ENCODE results near the gene C2CD4C. TPM values are rescaled to one million over a fixed set of nuclear protein-coding genes. Genes with fewer than 3 reads are reported as not detected.

C2CD4C gene
- total and polyA plus RNA-seq, 10 donors = 0.23 to 2.1 (median 0.77) TPM; not detected in 1

DNA sequence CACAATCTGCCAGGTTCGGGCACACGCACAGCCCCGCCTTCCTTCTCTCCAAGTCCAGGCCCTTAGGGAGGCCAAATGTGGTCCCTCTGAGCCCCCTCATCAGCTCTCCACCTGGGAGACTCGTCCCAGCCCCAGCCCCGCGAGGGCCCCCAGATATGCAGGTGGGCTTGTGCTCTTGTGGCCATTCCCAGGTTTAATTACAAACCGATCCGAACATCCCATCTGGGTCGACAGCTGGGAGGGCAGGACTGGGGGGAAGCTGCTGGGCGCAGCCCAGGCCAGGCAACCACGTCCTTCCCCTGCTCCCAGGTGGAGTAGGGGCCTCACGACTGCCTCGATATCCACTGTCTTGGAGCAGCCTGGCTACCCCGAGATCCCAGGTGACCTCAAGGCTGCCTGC, 7.5 kb upstream of the C2CD4C start:
- DNase-seq = peak; percentile 31
- TF ChIP-seq POLR2AphosphoS5 (IDR thresholded peaks at IDR 0.05) = no peak
- Histone ChIP-seq H3K4me3 (no peak overlapping the region), H3K9me3 (no peaks in the 10 kb centered on the region), H3K27me3 (replicated peaks in 1 of 7) (peaks cover 0 to 38% (median 7%) of the 10 kb centered on the region in 7 donors), H3K36me3 (peaks cover 0 to 18% (median 0%) of the 10 kb centered on the region in 6 donors), H3K4me1 (peaks cover 0 to 19% (median 5%) of the 10 kb centered on the region in 6 donors), H3K27ac (no peak overlapping the region)
- intact Hi-C loops (cut with DNase I; ENCODE audit: low total_unique reads) = no loop called here
- WGBS, 5 donors = 79 to 88% (median 87%) methylated on average over 10 to 14 of the region's 14 CpGs

GRCh38 chr19:415292-415691, 6.3 kb upstream of the C2CD4C start:
- peaks cover 0 to 17% (median 6%) of the 10 kb centered on the region in 6 donors for H3K4me1 ChIP-seq
- peaks cover 0 to 45% (median 10%) of the 10 kb centered on the region in 7 donors for H3K27me3 ChIP-seq (replicated peaks in 1 of 7)
- TF ChIP-seq CTCF (IDR thresholded peaks at IDR 0.05 in 8 of 11, conservative IDR thresholded peaks at IDR 0.05 in 3 of 11) (no peak), POLR2A (IDR thresholded peaks at IDR 0.05) (no peak), POLR2AphosphoS5 (IDR thresholded peaks at IDR 0.05) (no peak)
- H3K9me3 ChIP-seq = no peaks in the 10 kb centered on the region
- DNase-seq = no peak
- WGBS, 5 donors = 85 to 97% (median 90%) methylated on average over 1 of the region's 1 CpG
- H3K36me3 ChIP-seq = peaks cover 0 to 18% (median 0%) of the 10 kb centered on the region in 6 donors
- intact Hi-C loops (cut with DNase I; ENCODE audit: low total_unique reads) = no loop called here
- no peak overlapping the region for H3K4me3 ChIP-seq
- H3K27ac ChIP-seq = no peak overlapping the region

DNA sequence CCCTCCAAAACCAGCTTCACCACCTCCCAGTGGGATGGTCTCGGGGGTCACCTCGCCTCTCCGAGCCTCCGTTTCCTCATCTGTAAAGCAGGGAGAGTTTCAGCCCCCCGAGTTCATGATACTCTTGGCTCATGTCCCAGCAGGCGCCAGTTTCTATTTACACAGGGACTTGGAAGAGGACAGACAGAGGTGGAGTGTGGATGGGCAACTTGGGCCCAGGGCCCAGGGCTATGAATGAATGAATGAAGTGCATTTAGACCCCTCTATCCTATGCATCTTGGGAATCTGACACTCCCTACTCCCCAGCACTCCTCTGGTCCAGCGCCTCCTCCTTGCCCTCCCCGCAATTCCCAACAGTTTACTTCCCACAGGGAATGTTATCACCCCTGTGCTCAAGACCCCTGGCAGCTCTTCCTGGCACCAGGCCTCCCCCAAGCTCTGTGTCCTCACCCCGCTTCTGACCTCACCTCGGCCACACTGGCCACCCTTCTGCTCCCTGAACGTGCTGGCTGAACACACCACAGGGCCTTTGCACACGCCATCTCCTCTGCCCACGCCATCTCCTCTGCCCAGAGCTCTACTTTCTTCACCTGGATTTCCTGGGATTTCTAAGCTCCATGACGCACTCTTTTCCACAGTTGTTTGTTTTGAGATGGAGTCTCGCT, 4.9 kb upstream of the C2CD4C start:
- peaks cover 0 to 18% (median 0%) of the 10 kb centered on the region in 6 donors for H3K36me3 ChIP-seq
- no peak overlapping the region for H3K27ac ChIP-seq
- no peaks in the 10 kb centered on the region for H3K9me3 ChIP-seq
- H3K27me3 ChIP-seq (replicated peaks in 1 of 7) = peaks cover 0 to 59% (median 24%) of the 10 kb centered on the region in 7 donors
- DNase-seq = peak; percentile 36
- 75 to 91% (median 80%) methylated on average over 15 of the region's 15 CpGs for WGBS, 5 donors
- intact Hi-C loops (cut with DNase I; ENCODE audit: low total_unique reads) = no loop called here
- TF ChIP-seq CTCF (IDR thresholded peaks at IDR 0.05 in 8 of 11, conservative IDR thresholded peaks at IDR 0.05 in 3 of 11) = no peak
- peak in 2 of 3 donors; percentile 12 to 21 for TF ChIP-seq POLR2AphosphoS5 (IDR thresholded peaks at IDR 0.05)
- peaks cover 0 to 17% (median 10%) of the 10 kb centered on the region in 6 donors for H3K4me1 ChIP-seq
- no peak overlapping the region for H3K4me3 ChIP-seq

DNA sequence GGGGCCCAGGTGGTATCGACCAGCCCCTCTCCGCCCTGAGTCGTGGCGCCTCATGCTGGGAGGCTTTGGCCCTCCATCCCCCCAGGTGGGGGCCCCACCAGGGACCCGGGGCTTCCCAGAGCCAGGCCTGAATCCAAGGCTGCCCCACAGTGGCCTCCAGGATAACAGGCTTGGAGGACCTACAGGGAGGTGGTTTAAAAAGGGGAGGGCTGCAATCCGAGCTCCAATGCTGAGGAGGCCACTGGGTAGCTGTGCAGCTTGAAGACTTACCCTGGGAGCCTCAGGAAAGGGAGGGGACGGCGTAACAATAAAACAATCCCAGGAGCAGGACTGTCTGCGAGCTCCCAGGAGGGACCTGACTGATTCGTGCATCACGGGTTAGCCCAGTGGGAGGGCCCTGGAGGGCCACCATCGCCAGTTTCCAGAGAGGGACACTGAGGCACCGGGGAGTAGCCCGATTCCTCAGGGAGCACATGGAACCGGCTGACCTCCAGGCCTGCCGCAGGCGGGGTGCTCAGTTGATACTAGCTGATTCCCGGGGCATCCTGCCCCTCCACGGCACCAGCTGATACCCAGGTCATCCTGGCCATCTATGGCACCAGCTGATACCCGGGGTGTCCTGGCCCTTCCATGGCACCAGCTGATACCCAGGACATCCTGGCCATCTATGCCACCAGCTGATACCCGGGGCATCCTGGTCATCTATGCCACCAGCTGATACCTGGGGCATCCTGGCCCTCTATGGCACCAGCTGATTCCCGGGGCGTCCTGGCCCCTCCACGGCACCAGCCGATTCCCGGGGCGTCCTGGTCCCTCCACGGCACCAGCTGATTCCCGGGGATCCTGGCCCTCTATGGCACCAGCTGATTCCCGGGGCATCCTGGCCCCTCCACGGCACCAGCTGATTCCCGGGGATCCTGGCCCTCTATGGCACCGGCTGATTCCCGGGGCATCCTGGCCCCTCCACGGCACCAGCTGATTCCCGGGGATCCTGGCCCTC, 3.7 kb upstream of the C2CD4C start:
- peaks cover 0 to 18% (median 0%) of the 10 kb centered on the region in 6 donors for H3K36me3 ChIP-seq
- H3K27me3 ChIP-seq (replicated peaks in 1 of 7) = peaks cover 0 to 64% (median 36%) of the 10 kb centered on the region in 7 donors
- DNase-seq = peak; percentile 49
- no peaks in the 10 kb centered on the region for H3K9me3 ChIP-seq
- H3K4me3 ChIP-seq = no peak overlapping the region
- intact Hi-C loops (cut with DNase I; ENCODE audit: low total_unique reads) = no loop called here
- WGBS, 5 donors = 48 to 61% (median 55%) methylated on average over 9 to 36 of the region's 36 CpGs
- peaks cover 5 to 28% (median 21%) of the 10 kb centered on the region in 6 donors for H3K4me1 ChIP-seq
- H3K27ac ChIP-seq = no peak overlapping the region
- no peak for TF ChIP-seq POLR2AphosphoS5 (IDR thresholded peaks at IDR 0.05)
- TF ChIP-seq POLR2A (IDR thresholded peaks at IDR 0.05) = no peak
- no peak for TF ChIP-seq CTCF (IDR thresholded peaks at IDR 0.05 in 8 of 11, conservative IDR thresholded peaks at IDR 0.05 in 3 of 11)
